HEK293T (cell line): ENCODE measurements around the gene INPP5A.
"Not testable (repeated sequence)": the region's sequence is repeated elsewhere in the genome, so short reads cannot be mapped to it uniquely, and the experiment has no call there.

Experiments used
- CTCF ChIA-PET: fragments of 350-600 bp; formaldehyde crosslinking; extraction: SDS; loops from one replicate; lab custom pipeline; 2021; ENCODE audit warnings: antibody characterized with exemption, inconsistent platforms; lab: Yijun Ruan, JAX
- POLR2A ChIA-PET: fragments of 350-600 bp; formaldehyde crosslinking; extraction: SDS; loops from one replicate; lab custom pipeline; 2020; ENCODE audit warnings: antibody characterized with exemption, inconsistent platforms; lab: Yijun Ruan, JAX
- DNase-seq: peaks from one replicate; pipeline ENCODE4 v3.0.0; 2012; ENCODE audit warnings: mixed read lengths; ENCODE audit errors: extremely low spot score
- ARNT ChIP-seq: fragments of 450-650 bp; IDR thresholded peaks from 2 replicates; pipeline ENCODE4 v1.6.1; 2017; ENCODE audit warnings: mild to moderate bottlenecking
- BHLHE40 ChIP-seq: fragments of 450-650 bp; IDR thresholded peaks from 2 replicates; pipeline ENCODE4 v1.6.1; 2016; ENCODE audit warnings: mild to moderate bottlenecking, moderate library complexity, borderline replicate concordance
- CTBP1 ChIP-seq: fragments of 450-650 bp; IDR thresholded peaks from 2 replicates; pipeline ENCODE4 v1.6.1; 2016; ENCODE audit warnings: borderline replicate concordance
- ELF4 ChIP-seq: fragments of 450-650 bp; IDR thresholded peaks from 2 replicates; pipeline ENCODE4 v1.6.1; 2017; ENCODE audit warnings: antibody characterized with exemption
- FOXA1 ChIP-seq: fragments of 450-650 bp; IDR thresholded peaks from 2 replicates; pipeline ENCODE4 v1.6.1; 2016; ENCODE audit warnings: mild to moderate bottlenecking
- FOXK2 ChIP-seq: fragments of 450-650 bp; IDR thresholded peaks from 2 replicates; pipeline ENCODE4 v1.6.1; 2016; ENCODE audit warnings: mild to moderate bottlenecking
- FOXM1 ChIP-seq: fragments of 450-650 bp; IDR thresholded peaks from 2 replicates; pipeline ENCODE4 v1.6.1; 2017; ENCODE audit warnings: mild to moderate bottlenecking, borderline replicate concordance
- HDGF ChIP-seq: fragments of 450-650 bp; IDR thresholded peaks from 2 replicates; pipeline ENCODE4 v1.6.1; 2017; ENCODE audit warnings: antibody characterized with exemption, borderline replicate concordance
- L3MBTL2 ChIP-seq: fragments of 450-650 bp; conservative IDR thresholded peaks from 2 replicates; pipeline ENCODE4 v1.6.1; 2016; ENCODE audit warnings: mild to moderate bottlenecking
- LEF1 ChIP-seq: fragments of 450-650 bp; IDR thresholded peaks from 2 replicates; pipeline ENCODE4 v1.6.1; 2017; ENCODE audit warnings: mild to moderate bottlenecking, borderline replicate concordance
- NFRKB ChIP-seq: fragments of 450-650 bp; IDR thresholded peaks from 2 replicates; pipeline ENCODE4 v1.6.1; 2016; ENCODE audit warnings: mild to moderate bottlenecking, moderate library complexity
- PKNOX1 ChIP-seq: fragments of 450-650 bp; IDR thresholded peaks from 2 replicates; pipeline ENCODE4 v1.6.1; 2016
- SP1 ChIP-seq: fragments of 450-650 bp; IDR thresholded peaks from 2 replicates; pipeline ENCODE4 v1.6.1; 2017
- SUZ12 ChIP-seq: fragments of 450-650 bp; IDR thresholded peaks from 2 replicates; pipeline ENCODE4 v1.6.1; 2016; ENCODE audit warnings: mild to moderate bottlenecking
- TARDBP ChIP-seq: fragments of 450-650 bp; IDR thresholded peaks from 2 replicates; pipeline ENCODE4 v1.6.1; 2016
- ZNF384 ChIP-seq: fragments of 450-650 bp; IDR thresholded peaks from 2 replicates; pipeline ENCODE4 v1.6.1; 2016

INPP5A gene

GRCh38 chr10:132503581-132504421, 33.8 kb upstream of the INPP5A start:
- ChIA-PET CTCF (no interaction called here), POLR2A (no interaction called here)
- no peak for DNase-seq
- no peak for TF ChIP-seq ZNF384
- no peak for TF ChIP-seq PKNOX1
- no peak for TF ChIP-seq FOXK2
- no peak for TF ChIP-seq L3MBTL2
- TF ChIP-seq TARDBP, result no peak
- no peak for TF ChIP-seq BHLHE40
- no peak for TF ChIP-seq ELF4
- no peak for TF ChIP-seq LEF1
- no peak for TF ChIP-seq NFRKB
- no peak for TF ChIP-seq FOXA1
- TF ChIP-seq SP1, result no peak

GRCh38 chr10:132504501-132505272, 32.9 kb upstream of the INPP5A start:
- TF ChIP-seq NFRKB, result no peak
- no peak for TF ChIP-seq TARDBP
- no peak for TF ChIP-seq BHLHE40
- no peak for TF ChIP-seq ARNT
- TF ChIP-seq FOXM1, result no peak
- no peak for TF ChIP-seq FOXK2
- TF ChIP-seq SP1, result no peak
- no peak for TF ChIP-seq CTBP1
- no peak for TF ChIP-seq LEF1
- TF ChIP-seq ELF4, result no peak
- TF ChIP-seq SUZ12, result no peak
- no peak for TF ChIP-seq FOXA1
- no peak for TF ChIP-seq PKNOX1
- TF ChIP-seq HDGF, result no peak
- TF ChIP-seq ZNF384, result no peak
- TF ChIP-seq L3MBTL2, result no peak
- ChIA-PET CTCF (no interaction called here), POLR2A (no interaction called here)
- no peak for DNase-seq

GRCh38 chr10:132505546-132505945, 32.0 kb upstream of the INPP5A start:
- POLR2A ChIA-PET, DNase-seq, CTCF ChIA-PET: not testable (repeated sequence)

- DNase-seq, result no peak
- ChIA-PET CTCF (no interaction called here), POLR2A (no interaction called here)
- TF ChIP-seq PKNOX1 (no peak), L3MBTL2 (no peak), FOXM1 (no peak)
Measured at GRCh38 chr10:132506711-132507408, 30.7 kb upstream of the INPP5A start.

GRCh38 chr10:132507409-132507955, 30.1 kb upstream of the INPP5A start:
- no peak for TF ChIP-seq LEF1
- TF ChIP-seq PKNOX1, result no peak
- no peak for TF ChIP-seq FOXA1
- no peak for TF ChIP-seq TARDBP
- no peak for TF ChIP-seq SP1
- TF ChIP-seq ELF4, result no peak
- no peak for TF ChIP-seq BHLHE40
- TF ChIP-seq HDGF, result no peak
- no peak for TF ChIP-seq FOXK2
- no peak for TF ChIP-seq L3MBTL2
- TF ChIP-seq ZNF384, result no peak
- TF ChIP-seq FOXM1, result no peak
- no peak for TF ChIP-seq ARNT
- TF ChIP-seq CTBP1, result no peak
- TF ChIP-seq NFRKB, result no peak
- TF ChIP-seq SUZ12, result no peak
- DNase-seq, result no peak
- ChIA-PET CTCF (no interaction called here), POLR2A (no interaction called here)
